K562 treated with DMSO at 1 percent for 24 hours (cell line): Measurements from ENCODE around the gene ANO7. TPM values are rescaled to one million over a fixed set of nuclear protein-coding genes. Genes with fewer than 3 reads are reported as not detected.

ENCODE experiments used
- total RNA-seq: library from RNA; unstranded; fragments of 300-600 nt; gene quantifications from 2 replicates; pipeline ENCODE4 v1.2.3, GENCODE V29; 2022; ENCODE audit warnings: low read depth; ENCODE audit not compliant: insufficient read depth

Gene ANO7
- 1.1 and 1.4 TPM in 2 replicates for total RNA-seq

GRCh38 chr2:241188361-241189092 is at the start of gene ANO7:
Gene ANO7 (plus strand): TSS chr2:241188677. CDS start chr2:241190064, 1,387 bp downstream.

GRCh38 chr2:241148891-241149674 is 39.4 kb upstream of the ANO7 start, which contains the start of gene PASK:
Gene PASK (minus strand): TSS chr2:241149472. CDS start chr2:241143032, 6,440 bp downstream.

GRCh38 chr2:241149925-241150659 is 38.4 kb upstream of the ANO7 start, which contains the start of gene PPP1R7:
Gene PPP1R7 (plus strand): TSS chr2:241150467. CDS start chr2:241150496, 29 bp downstream.

Other genes starting within 250 kb of the ANO7 start
- 0.05 TPM in 1 of 2 replicates, not detected in the other for gene SNED1, start 190.1 kb upstream of the ANO7 start, total RNA-seq
- 11.0 and 16.7 TPM in 2 replicates for gene MTERF4, start 86.4 kb upstream of the ANO7 start, total RNA-seq
- gene PASK, start 39.2 kb upstream of the ANO7 start, total RNA-seq = 6.4 and 9.4 TPM in 2 replicates
- 39.3 and 41.5 TPM in 2 replicates for gene PPP1R7, start 38.2 kb upstream of the ANO7 start, total RNA-seq
- gene HDLBP, start 127.0 kb downstream of the ANO7 start, total RNA-seq = 104 and 137 TPM in 2 replicates
- 70.5 and 84.3 TPM in 2 replicates for gene SEPTIN2, start 127.2 kb downstream of the ANO7 start, total RNA-seq
- 11.5 and 13.1 TPM in 2 replicates for gene FARP2, start 167.6 kb downstream of the ANO7 start, total RNA-seq